CD4-positive, alpha-beta memory T cell (primary cell): ENCODE results near the gene KDM4C. TPM values are rescaled to one million over a fixed set of nuclear protein-coding genes. Genes with fewer than 3 reads are reported as not detected.

Experiments
- CTCF ChIA-PET: fragments of 350-600 bp; sonication (Branson Sonifier 250); formaldehyde crosslinking; loops from one replicate; lab custom pipeline; 2021; ENCODE audit warnings: inconsistent platforms; ENCODE audit not compliant: partially characterized antibody; lab: Charles Lee
- POLR2A ChIA-PET: fragments of 350-600 bp; sonication (Branson Sonifier 250); formaldehyde crosslinking; loops from one replicate; lab custom pipeline; 2021; ENCODE audit not compliant: partially characterized antibody; lab: Charles Lee
- DNase-seq, 5 donors: peaks; one replicate each; pipeline versions ENCODE4 v3.0.0 to v3.0.0-alpha.2; 2020 to 2022; ENCODE audit warnings: mixed read lengths in 1 of 5
- H3K27ac ChIP-seq: one replicate; pipeline ENCODE4 v1.7.0; 2013; ENCODE audit warnings: low read depth, low read length
- H3K27me3 ChIP-seq: 2 replicates; pipeline ENCODE4 v1.7.0; 2013; ENCODE audit warnings: mild to moderate bottlenecking, low read length, moderate library complexity; ENCODE audit not compliant: insufficient read depth
- H3K36me3 ChIP-seq: 2 replicates; pipeline ENCODE4 v1.7.0; 2013; ENCODE audit warnings: mild to moderate bottlenecking, low read length, moderate library complexity; ENCODE audit not compliant: insufficient read depth
- H3K4me1 ChIP-seq: 2 replicates; pipeline ENCODE4 v1.7.0; 2013; ENCODE audit warnings: mild to moderate bottlenecking, low read length, moderate library complexity; ENCODE audit not compliant: insufficient read depth
- H3K4me3 ChIP-seq, 2 donors: one replicate each; pipeline ENCODE4 v1.7.0; 2013; ENCODE audit warnings: low read length in 2 of 2, mild to moderate bottlenecking in 1 of 2
- H3K9me3 ChIP-seq, 2 donors: one replicate each; pipeline ENCODE4 v1.7.0; 2013; ENCODE audit warnings: low read length in 2 of 2, control low read depth in 1 of 2; ENCODE audit not compliant: control insufficient read depth in 1 of 2
- H3K27ac Mint-ChIP-seq, 7 donors: one replicate each; pipeline ENCODE4 v1.8.0; 2020 to 2021; ENCODE audit warnings: mixed read lengths in 7 of 7, mild to moderate bottlenecking in 6 of 7, inconsistent platforms in 3 of 7, moderate library complexity in 3 of 7
- H3K27me3 Mint-ChIP-seq, 2 donors: one replicate each; pipeline ENCODE4 v1.8.0; 2020 to 2021; ENCODE audit warnings: mixed read lengths in 2 of 2
- H3K36me3 Mint-ChIP-seq, 2 donors: one replicate each; pipeline ENCODE4 v1.8.0; 2020 to 2021; ENCODE audit warnings: mixed read lengths in 2 of 2, inconsistent platforms in 1 of 2, mild to moderate bottlenecking in 1 of 2
- H3K4me1 Mint-ChIP-seq, 4 donors: one replicate each; pipeline ENCODE4 v1.8.0; 2020 to 2021; ENCODE audit warnings: mixed read lengths in 4 of 4, mild to moderate bottlenecking in 1 of 4
- H3K4me3 Mint-ChIP-seq, 8 donors: one replicate each; pipeline ENCODE4 v1.8.0; 2020 to 2021; ENCODE audit warnings: mixed read lengths in 8 of 8, mild to moderate bottlenecking in 7 of 8, moderate library complexity in 6 of 8, inconsistent platforms in 3 of 8
- H3K9me3 Mint-ChIP-seq, 8 donors: one replicate each; pipeline ENCODE4 v1.8.0; 2020 to 2021; ENCODE audit warnings: mixed read lengths in 8 of 8, mild to moderate bottlenecking in 5 of 8, inconsistent platforms in 3 of 8, moderate library complexity in 1 of 8
- intact Hi-C: fragments of 100-400 bp; cut with micrococcal nuclease; formaldehyde crosslinking; loops from one replicate; pipeline ENCODE4 v1.15.1; 2023
- polyA plus RNA-seq, 2 donors: library from polyadenylated mRNA; unstranded; fragments of 300-500 nt; fragmentation: Illumina TruSeq; gene quantifications; one replicate each; pipeline ENCODE4 v1.2.3, GENCODE V29; 2021
- total RNA-seq, 2 experiments: library from RNA; stranded (reverse); gene quantifications; one replicate each; pipeline ENCODE4 v1.2.3, GENCODE V29; 2021

Gene KDM4C
- total and polyA plus RNA-seq, 4 experiments from 2014 or later: 36.3 to 90.7 (median 58.8) TPM

- Histone ChIP-seq H3K9me3 (no peaks in the 10 kb centered on the region), H3K27me3 (no peaks in the 10 kb centered on the region), H3K36me3 (peaks cover 11% of the 10 kb centered on the region), H3K4me3 (no peak overlapping the region), H3K4me1 (no peaks in the 10 kb centered on the region), H3K27ac (no peak overlapping the region)
- CTCF ChIA-PET: interaction anchor here (1.4 kb wide), 1 partner anchor 15 kb away, joined by 3 read pairs; no protein-coding TSS in a partner anchor
- no peak for DNase-seq
- peaks cover 0 to 5% (median under 1%) of the 10 kb centered on the region in 4 donors for H3K4me1 Mint-ChIP-seq
- POLR2A ChIA-PET: no interaction called here
- no peaks in the 10 kb centered on the region for H3K27me3 Mint-ChIP-seq
- H3K27ac Mint-ChIP-seq: peak overlapping the region in 1 of 7 donors; percentile 17
- H3K4me3 Mint-ChIP-seq: peak overlapping the region in 1 of 8 donors; percentile 35
- H3K36me3 Mint-ChIP-seq: peaks cover 52 to 61% of the 10 kb centered on the region in 2 donors
- peaks cover 0 to 2% (median 0%) of the 10 kb centered on the region in 8 donors for H3K9me3 Mint-ChIP-seq
- intact Hi-C loops: no loop called here
Measured at GRCh38 chr9:7001571-7001970, 243.8 kb downstream of the KDM4C start.

- Mint-ChIP-seq H3K36me3 (peaks cover 59 to 63% of the 10 kb centered on the region in 2 donors), H3K27ac (peak overlapping the region in 1 of 7 donors; percentile 42), H3K4me1 (peaks cover 0 to 5% (median 0%) of the 10 kb centered on the region in 4 donors), H3K27me3 (no peaks in the 10 kb centered on the region), H3K9me3 (peaks cover 0 to 7% (median 1%) of the 10 kb centered on the region in 8 donors), H3K4me3 (no peak overlapping the region)
- no peak overlapping the region for H3K27ac ChIP-seq
- H3K36me3 ChIP-seq: peaks cover 21% of the 10 kb centered on the region
- H3K4me3 ChIP-seq: no peak overlapping the region
- no peaks in the 10 kb centered on the region for H3K27me3 ChIP-seq
- ChIA-PET POLR2A (no interaction called here), CTCF (no interaction called here)
- no peak for DNase-seq
- no peaks in the 10 kb centered on the region for H3K9me3 ChIP-seq
- no peaks in the 10 kb centered on the region for H3K4me1 ChIP-seq
- intact Hi-C loops: no loop called here
Measured at GRCh38 chr9:7003861-7004260, 246.1 kb downstream of the KDM4C start.

- Mint-ChIP-seq H3K27me3 (no peaks in the 10 kb centered on the region), H3K36me3 (peaks cover 62 to 72% of the 10 kb centered on the region in 2 donors), H3K27ac (no peak overlapping the region), H3K4me1 (peaks cover 3 to 10% (median 6%) of the 10 kb centered on the region in 4 donors), H3K4me3 (no peak overlapping the region), H3K9me3 (peaks cover 0 to 11% (median 2%) of the 10 kb centered on the region in 8 donors)
- CTCF ChIA-PET: no interaction called here
- DNase-seq: no peak
- POLR2A ChIA-PET: no interaction called here
- Histone ChIP-seq H3K27me3 (no peaks in the 10 kb centered on the region), H3K9me3 (no peaks in the 10 kb centered on the region), H3K4me1 (no peaks in the 10 kb centered on the region), H3K36me3 (peaks cover 29% of the 10 kb centered on the region), H3K4me3 (no peak overlapping the region), H3K27ac (no peak overlapping the region)
- intact Hi-C loops: no loop called here
Measured at GRCh38 chr9:7006417-7006816, 248.6 kb downstream of the KDM4C start.

GRCh38 chr9:7008411-7008810 lies 250.6 kb downstream of the KDM4C start:
- Mint-ChIP-seq H3K4me1 (peaks cover 3 to 14% (median 8%) of the 10 kb centered on the region in 4 donors), H3K36me3 (peaks cover 66 to 70% of the 10 kb centered on the region in 2 donors), H3K4me3 (no peak overlapping the region), H3K27me3 (no peaks in the 10 kb centered on the region), H3K9me3 (peaks cover 0 to 11% (median 2%) of the 10 kb centered on the region in 8 donors), H3K27ac (no peak overlapping the region)
- CTCF ChIA-PET: no interaction called here
- Histone ChIP-seq H3K4me1 (no peaks in the 10 kb centered on the region), H3K4me3 (no peak overlapping the region), H3K27me3 (no peaks in the 10 kb centered on the region), H3K9me3 (no peaks in the 10 kb centered on the region), H3K36me3 (peaks cover 30% of the 10 kb centered on the region), H3K27ac (no peak overlapping the region)
- intact Hi-C loops: no loop called here
- no peak for DNase-seq
- POLR2A ChIA-PET: interaction anchor here (0.6 kb wide), 1 partner anchor 41 kb away, joined by 4 read pairs; no protein-coding TSS in a partner anchor

DNA sequence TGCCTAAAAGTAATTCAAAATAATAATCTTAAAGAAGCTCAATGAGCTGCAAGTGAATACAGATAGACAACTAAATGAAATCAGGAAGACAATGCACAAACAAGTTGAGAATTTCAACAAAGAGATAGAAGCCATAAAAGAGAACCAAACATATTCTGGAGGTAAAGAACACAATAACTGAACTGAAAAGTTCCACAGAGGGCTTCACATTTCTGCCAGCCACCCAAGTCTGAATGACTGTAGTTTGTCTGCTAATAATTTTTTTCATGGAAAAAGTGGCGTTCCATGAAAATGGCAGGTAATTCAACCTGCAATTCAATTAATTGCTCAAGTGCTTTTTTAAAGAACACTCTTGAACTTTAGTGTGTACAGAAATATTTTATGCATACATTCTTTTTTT lies 251.3 kb downstream of the KDM4C start:
- Mint-ChIP-seq H3K27ac (no peak overlapping the region), H3K9me3 (peaks cover 0 to 11% (median 2%) of the 10 kb centered on the region in 8 donors), H3K4me1 (peaks cover 3 to 14% (median 8%) of the 10 kb centered on the region in 4 donors), H3K27me3 (no peaks in the 10 kb centered on the region), H3K4me3 (no peak overlapping the region), H3K36me3 (peaks cover 67 to 70% of the 10 kb centered on the region in 2 donors)
- no peaks in the 10 kb centered on the region for H3K27me3 ChIP-seq
- no peak overlapping the region for H3K27ac ChIP-seq
- intact Hi-C loops: no loop called here
- no peaks in the 10 kb centered on the region for H3K4me1 ChIP-seq
- DNase-seq: no peak
- ChIA-PET CTCF (no interaction called here), POLR2A (interaction anchor here (0.6 kb wide), 1 partner anchor 42 kb away, joined by 4 read pairs; no protein-coding TSS in a partner anchor)
- no peaks in the 10 kb centered on the region for H3K9me3 ChIP-seq
- peaks cover 26% of the 10 kb centered on the region for H3K36me3 ChIP-seq
- no peak overlapping the region for H3K4me3 ChIP-seq

DNA sequence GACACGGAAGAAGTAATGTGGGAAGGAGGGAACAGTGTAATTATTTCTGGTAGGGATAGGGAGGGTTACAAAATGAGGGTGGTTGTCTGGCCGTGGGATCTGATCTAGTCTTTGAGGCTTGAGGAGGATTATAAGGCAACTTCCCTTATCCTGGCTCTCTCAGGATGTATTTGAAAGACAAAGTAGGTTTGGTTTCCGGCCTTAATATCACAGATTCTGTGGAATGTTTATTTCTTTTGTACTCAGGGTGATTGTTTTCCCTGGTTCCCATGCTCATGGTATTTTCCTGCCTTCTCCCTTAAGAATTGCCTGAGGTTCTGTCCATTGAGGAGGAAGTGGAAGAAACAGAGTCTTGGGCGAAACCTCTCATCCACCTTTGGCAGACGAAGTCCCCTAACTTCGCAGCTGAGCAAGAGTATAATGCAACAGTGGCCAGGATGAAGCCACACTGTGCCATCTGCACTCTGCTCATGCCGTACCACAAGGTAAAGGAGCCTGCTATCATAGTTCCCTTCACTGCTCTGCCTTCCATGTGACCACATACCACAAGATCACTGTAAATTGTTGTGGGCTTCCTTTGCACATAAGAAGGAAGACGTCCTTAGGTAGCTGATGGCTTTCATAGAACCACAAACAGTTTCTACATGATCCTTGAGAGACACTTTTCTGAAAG lies 253.8 kb downstream of the KDM4C start:
- Histone ChIP-seq H3K4me3 (no peak overlapping the region), H3K4me1 (no peaks in the 10 kb centered on the region), H3K27me3 (no peaks in the 10 kb centered on the region), H3K9me3 (no peaks in the 10 kb centered on the region), H3K27ac (no peak overlapping the region), H3K36me3 (peaks cover 29% of the 10 kb centered on the region)
- CTCF ChIA-PET: no interaction called here
- peak in 2 of 5 donors; percentile 2 to 4 for DNase-seq
- Mint-ChIP-seq H3K36me3 (peaks cover 69% of the 10 kb centered on the region in 2 donors), H3K4me1 (peaks cover 3 to 11% (median 8%) of the 10 kb centered on the region in 4 donors), H3K9me3 (peaks cover 0 to 11% (median 2%) of the 10 kb centered on the region in 8 donors), H3K27ac (peak overlapping the region; percentile 0 to 71 (median 19)), H3K4me3 (no peak overlapping the region), H3K27me3 (no peaks in the 10 kb centered on the region)
- POLR2A ChIA-PET: no interaction called here
- intact Hi-C loops: no loop called here

DNA sequence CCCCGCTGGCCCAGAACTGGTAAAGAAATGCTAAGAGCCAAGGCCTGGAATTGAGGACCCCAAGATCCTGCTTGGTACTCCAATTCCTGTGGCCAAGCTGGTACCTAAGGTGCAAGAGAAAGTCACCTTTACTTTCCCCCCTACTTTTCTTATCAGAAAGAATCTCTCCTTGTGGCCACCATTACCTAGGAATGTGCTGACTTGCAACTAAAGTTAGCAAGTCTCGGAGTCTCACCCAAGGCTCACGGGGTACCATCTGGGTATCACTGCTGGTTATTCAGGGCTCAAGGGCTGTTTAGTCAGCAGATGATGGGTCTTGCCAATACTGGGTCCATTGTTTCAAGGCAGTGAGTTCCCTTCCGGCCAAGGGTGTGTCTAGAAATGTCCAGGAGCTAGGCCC lies 270.2 kb downstream of the KDM4C start:
- Histone ChIP-seq H3K27ac (no peak overlapping the region), H3K4me1 (no peaks in the 10 kb centered on the region), H3K9me3 (no peaks in the 10 kb centered on the region), H3K4me3 (no peak overlapping the region), H3K27me3 (no peaks in the 10 kb centered on the region), H3K36me3 (no peaks in the 10 kb centered on the region)
- ChIA-PET POLR2A (no interaction called here), CTCF (no interaction called here)
- intact Hi-C loops: no loop called here
- H3K36me3 Mint-ChIP-seq: peaks cover 60 to 63% of the 10 kb centered on the region in 2 donors
- H3K9me3 Mint-ChIP-seq: no peaks in the 10 kb centered on the region
- no peak overlapping the region for H3K4me3 Mint-ChIP-seq
- peaks cover 0 to 5% (median 3%) of the 10 kb centered on the region in 4 donors for H3K4me1 Mint-ChIP-seq
- H3K27ac Mint-ChIP-seq: peak overlapping the region in 1 of 7 donors; percentile 42
- no peak for DNase-seq
- H3K27me3 Mint-ChIP-seq: no peaks in the 10 kb centered on the region
